ENCODE data around the gene TREML1.

DNA sequence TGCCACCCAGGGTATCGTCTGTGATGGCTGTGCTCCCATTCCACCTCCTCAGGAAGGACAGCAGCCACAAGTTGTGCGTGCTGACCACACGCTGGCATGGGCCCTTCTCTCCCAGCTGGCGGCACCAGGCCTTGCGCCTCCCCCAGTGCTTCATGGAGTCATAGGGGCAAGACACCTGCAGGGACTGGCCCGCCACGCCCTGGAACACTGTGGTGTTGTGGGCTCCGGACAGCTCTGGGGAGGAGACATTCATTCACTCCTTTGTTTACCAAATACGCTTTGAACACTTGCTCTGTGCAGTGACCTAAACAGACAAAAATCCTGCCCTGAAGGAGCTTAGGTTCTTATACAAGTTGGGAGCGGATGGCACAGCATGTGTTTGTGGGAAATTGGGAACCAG is 7.2 kb upstream of the TREML1 start:
- TF ChIP-seq, protein P1, sequence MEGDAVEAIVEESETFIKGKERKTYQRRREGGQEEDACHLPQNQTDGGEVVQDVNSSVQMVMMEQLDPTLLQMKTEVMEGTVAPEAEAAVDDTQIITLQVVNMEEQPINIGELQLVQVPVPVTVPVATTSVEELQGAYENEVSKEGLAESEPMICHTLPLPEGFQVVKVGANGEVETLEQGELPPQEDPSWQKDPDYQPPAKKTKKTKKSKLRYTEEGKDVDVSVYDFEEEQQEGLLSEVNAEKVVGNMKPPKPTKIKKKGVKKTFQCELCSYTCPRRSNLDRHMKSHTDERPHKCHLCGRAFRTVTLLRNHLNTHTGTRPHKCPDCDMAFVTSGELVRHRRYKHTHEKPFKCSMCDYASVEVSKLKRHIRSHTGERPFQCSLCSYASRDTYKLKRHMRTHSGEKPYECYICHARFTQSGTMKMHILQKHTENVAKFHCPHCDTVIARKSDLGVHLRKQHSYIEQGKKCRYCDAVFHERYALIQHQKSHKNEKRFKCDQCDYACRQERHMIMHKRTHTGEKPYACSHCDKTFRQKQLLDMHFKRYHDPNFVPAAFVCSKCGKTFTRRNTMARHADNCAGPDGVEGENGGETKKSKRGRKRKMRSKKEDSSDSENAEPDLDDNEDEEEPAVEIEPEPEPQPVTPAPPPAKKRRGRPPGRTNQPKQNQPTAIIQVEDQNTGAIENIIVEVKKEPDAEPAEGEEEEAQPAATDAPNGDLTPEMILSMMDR (IDR thresholded peaks at IDR 0.05) = no peak
- TF ChIP-seq POLR2A (IDR thresholded peaks at IDR 0.05) (no peak), EP300 (IDR thresholded peaks at IDR 0.05) (no peak), POLR2AphosphoS5 (IDR thresholded peaks at IDR 0.05) (no peak)

Data from suprapubic skin (tissue), 4 donors.